Measurements from ENCODE around the gene DTNB.

The DTNB gene

DNA sequence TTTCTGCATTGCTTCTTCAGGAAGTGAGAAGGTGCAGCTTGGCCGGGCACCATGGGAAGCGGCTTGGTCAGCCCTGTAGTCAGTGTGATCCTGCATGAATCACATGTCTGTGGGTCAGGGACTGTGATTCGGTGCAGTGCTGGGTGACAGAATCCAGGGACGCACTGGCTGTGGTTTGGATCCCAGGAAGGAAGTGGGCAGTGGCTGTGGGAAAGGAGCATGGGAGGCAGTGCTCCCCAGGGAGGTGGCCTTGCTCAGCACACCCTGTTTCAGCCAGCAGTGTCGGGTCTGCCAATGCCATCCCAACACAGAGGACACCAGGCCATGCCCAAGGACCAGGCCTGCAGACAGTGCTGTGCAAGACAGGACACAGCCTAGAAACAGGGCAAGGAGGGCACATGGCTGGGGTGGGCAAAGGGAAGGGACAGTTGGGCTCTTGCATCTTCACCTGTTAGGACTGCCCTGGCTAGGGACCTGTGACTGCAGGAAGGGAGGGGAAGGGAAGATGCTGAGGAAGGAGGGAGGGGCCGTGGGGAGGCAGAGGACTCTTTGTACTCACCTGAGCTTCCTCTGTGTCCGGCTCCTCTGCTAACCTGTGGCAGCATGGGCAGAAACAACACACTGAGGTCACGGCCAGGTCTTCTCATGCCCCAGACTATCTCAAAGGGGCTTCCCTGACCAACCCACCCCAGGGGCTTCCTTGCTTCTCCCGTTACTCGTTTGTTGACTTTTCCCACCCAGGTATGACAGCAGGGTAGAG is 294.5 kb downstream of the DTNB start:
- no peak for DNase-seq

GRCh38 chr2:25377822-25378421 is 295.5 kb downstream of the DTNB start:
- no peak for DNase-seq

- DNase-seq: peak; percentile 83 to 87
Measured at GRCh38 chr2:25376750-25377621, 296.4 kb downstream of the DTNB start.

- DNase-seq: no peak
Measured at GRCh38 chr2:25375989-25376545, 297.3 kb downstream of the DTNB start.

GRCh38 chr2:25375371-25375988 is 297.9 kb downstream of the DTNB start:
- peak; percentile 13 to 30 for DNase-seq

DNA sequence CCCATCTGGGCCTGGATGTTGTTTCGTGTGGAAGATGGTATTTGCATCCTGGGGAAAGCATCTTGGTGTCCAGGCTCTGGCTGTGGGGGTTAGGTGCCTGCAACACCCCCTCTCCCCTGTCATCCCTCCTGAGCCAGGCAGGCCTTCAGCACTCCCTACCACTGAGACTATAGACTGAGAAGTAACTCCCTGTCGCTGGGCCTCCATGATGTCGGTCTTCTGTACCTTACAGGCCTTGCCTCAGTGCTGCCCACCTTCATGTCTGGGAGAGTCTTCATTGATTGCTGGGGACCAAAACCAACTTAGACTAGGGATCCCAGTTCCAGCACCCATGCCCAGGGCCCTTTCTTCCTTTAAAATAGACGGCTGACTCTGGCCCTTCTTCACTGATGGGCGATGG is 298.6 kb downstream of the DTNB start:
- DNase-seq: no peak

DNA sequence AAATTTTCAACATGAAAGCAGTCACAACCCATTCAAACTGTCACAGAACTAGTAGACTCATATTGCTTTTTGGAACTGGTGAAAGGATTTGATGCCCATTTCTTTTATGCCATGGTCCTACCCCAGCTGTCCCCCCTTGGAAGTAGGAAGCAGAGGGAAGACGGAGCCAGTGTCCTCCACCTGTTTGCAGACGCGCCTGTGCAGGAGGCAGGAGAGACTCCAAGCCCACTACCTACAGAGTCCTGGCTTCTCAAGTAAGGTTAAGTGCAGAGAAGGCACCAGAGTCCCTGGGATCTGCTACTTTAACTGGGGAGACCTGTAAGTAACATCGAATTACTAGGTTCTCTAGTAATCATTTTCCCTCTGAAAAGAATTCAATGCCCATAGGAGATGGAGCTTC is 299.0 kb downstream of the DTNB start:
- no peak for DNase-seq

DNA sequence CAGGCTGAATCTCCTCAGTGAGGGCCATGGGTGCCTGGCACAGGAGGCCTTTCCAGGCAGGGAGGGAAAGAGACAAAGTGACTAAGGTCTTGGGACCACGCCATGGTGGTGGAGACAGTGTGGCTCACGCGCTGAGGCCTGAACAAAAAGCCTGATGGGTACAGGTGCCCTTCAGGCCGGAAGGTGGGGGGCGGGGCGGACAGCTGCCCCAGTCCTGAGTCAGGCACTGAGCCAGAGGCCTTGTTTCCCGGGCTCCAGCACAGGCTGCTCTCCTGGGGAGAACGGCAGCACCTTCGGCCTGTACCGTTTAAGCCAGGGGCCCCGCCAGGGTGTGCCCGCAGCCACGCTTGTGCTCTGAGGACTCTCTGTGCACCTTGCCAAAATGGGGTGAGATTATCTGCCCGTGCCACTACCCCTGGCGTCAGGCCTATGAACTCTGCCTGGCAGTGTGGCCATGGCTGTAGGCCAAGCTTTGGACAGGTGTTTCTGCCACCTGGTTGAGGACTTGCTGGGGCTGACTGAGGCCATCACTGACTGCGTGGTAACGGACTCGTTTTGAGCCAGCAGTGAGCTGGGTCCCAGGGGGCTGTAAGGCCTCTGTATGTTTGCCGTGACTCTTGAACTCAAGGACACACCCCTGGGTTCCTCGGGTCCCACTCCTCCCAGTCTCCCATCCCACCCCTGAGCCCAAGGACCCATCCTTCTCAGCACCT is 300.0 kb downstream of the DTNB start:
- DNase-seq: no peak

GRCh38 chr2:25372405-25373268 is 300.7 kb downstream of the DTNB start:
- no peak for DNase-seq

GRCh38 chr2:25371253-25372241 is 301.8 kb downstream of the DTNB start:
- no peak for DNase-seq

DNA sequence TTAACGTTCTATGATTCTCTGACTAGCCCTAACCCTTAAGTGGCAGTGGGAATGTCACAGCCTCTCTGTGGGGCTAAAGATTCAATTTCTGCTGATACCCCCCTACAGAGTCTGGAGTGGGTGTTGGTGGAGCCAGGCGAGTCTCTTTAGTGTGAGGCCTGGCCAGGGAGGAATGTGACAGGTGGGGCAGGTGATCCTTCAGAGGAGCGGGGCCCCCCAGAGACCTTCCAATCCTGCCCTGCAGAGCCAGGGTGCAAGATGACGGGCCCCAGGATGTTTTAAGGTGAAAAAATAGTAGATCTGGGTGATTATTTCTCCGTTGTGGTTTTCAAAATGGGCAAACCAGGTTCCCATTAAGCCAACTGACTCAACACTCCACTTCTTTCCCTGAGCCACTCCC is 303.5 kb downstream of the DTNB start:
- DNase-seq: no peak

- no peak for DNase-seq
Measured at GRCh38 chr2:25369439-25369838, 303.9 kb downstream of the DTNB start.

- no peak for DNase-seq
Measured at GRCh38 chr2:25368660-25369059, 304.7 kb downstream of the DTNB start.

GRCh38 chr2:25367296-25367695 is 306.1 kb downstream of the DTNB start:
- DNase-seq: no peak

GRCh38 chr2:25366629-25367028 is 306.7 kb downstream of the DTNB start:
- no peak for DNase-seq

DNA sequence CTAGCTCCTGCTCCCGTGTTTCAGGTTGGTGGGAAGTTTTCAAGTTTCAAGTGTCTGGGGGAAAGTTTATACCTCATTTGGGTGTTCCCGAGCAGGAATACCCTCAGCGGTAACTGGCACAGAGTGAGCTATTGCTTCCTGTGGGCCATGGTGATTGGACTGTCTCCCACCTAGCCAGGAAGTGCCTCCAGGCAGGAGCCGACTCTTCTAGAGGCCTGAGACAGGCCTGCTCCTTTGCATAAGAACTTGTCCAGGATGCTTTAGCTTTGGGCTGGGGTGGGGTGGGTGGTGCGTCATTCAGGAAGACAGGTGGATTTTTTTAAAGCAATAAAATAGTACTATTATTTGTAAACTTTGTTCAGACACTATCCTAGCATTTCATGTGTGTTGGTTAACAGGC is 308.1 kb downstream of the DTNB start:
- no peak for DNase-seq

DNA sequence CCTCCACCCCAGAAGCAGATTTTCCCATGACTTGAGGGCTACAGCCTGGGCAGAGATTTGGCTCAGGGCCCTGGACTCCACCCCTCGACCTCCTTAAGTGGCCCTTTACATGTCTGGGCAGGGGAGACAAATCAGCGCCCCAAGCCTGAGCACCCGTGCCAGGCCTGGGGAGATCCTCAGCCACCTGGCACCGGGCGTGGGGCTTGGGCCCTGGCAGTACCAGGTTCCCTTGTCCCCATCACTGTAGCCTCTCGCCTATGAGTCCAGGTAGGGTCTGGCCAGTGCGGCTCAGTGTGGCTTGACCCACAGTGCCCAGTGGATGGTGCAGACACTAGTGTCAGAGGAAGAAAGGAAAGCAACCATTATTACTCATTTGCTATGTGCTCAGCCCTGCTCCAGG is 309.6 kb downstream of the DTNB start:
- no peak for DNase-seq

DNA sequence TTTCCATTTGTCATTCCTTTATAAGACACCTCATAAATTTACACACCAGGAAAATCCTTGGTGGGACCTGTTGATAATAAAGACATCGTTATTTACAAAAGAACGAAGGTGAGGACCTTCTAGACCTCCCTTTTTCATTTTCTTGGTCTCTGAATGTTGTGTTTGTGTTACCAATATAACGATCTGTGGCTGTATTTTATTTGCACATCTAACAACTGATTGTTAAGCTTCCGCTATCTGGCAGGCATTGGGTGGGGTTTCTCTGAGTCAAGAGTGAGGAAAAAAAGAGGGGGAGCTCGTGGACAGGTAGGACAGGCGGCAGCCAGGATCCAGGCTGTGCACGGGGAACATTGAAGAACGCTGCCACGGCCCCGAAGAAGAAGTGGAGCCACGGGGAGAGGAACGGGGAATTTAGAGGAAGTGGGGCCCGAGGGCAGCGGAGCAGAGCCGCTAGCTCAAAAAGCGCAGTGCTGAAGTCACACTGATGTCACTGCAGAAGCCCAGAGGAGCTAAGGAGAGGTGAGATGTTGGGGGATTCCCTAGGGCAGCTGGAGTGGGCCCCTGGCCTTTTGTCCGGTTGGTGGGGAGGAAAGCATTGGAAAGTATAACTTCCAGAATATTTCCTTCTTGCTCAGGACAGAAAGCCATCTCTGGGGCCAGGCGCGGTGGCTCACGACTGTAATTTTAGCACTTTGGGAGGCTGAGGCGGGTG is 310.8 kb downstream of the DTNB start:
- DNase-seq: peak; percentile 77 to 86

GRCh38 chr2:25362049-25362433 is 311.3 kb downstream of the DTNB start:
- DNase-seq: peak; percentile 96 to 97

Data from Kasumi-1 (cell line).